Measurements from ENCODE around the gene MAP3K7CL.

The MAP3K7CL gene

DNA sequence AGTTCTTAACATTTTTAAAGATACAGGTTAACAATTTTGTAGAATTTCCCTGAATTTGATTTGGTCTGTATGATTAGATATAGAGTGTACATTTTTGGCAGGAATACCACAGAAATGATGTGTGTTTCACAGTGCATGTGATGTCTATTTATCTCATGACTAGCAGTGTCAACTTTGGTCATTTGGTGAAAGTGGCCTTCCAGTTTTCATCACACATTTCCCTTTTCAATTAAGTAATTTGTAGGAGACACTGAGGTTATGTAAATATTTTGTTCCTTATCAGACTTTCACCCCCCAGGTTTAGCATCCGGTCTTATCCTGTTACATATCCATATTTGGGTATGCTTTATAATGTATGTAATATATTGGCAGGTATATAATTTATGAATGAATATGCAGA, 41.8 kb downstream of the MAP3K7CL start:
- TF ChIP-seq, protein P1, sequence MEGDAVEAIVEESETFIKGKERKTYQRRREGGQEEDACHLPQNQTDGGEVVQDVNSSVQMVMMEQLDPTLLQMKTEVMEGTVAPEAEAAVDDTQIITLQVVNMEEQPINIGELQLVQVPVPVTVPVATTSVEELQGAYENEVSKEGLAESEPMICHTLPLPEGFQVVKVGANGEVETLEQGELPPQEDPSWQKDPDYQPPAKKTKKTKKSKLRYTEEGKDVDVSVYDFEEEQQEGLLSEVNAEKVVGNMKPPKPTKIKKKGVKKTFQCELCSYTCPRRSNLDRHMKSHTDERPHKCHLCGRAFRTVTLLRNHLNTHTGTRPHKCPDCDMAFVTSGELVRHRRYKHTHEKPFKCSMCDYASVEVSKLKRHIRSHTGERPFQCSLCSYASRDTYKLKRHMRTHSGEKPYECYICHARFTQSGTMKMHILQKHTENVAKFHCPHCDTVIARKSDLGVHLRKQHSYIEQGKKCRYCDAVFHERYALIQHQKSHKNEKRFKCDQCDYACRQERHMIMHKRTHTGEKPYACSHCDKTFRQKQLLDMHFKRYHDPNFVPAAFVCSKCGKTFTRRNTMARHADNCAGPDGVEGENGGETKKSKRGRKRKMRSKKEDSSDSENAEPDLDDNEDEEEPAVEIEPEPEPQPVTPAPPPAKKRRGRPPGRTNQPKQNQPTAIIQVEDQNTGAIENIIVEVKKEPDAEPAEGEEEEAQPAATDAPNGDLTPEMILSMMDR (IDR thresholded peaks at IDR 0.05; ENCODE audit: low read depth, low read length, missing control alignments) = no peak
- Histone ChIP-seq H3K4me3 (ENCODE audit: low read depth, low read length) (no peak overlapping the region), H3K27ac (no peak overlapping the region), H3K27me3 (replicated peaks) (no peaks in the 10 kb centered on the region), H3K36me3 (replicated peaks) (no peaks in the 10 kb centered on the region)
- in situ Hi-C loops (cut with HindIII; ENCODE audit: low pct_ligation_motif_present, low sequenced_read_pairs) = no loop called here
- DNase-seq = no peak

DNA sequence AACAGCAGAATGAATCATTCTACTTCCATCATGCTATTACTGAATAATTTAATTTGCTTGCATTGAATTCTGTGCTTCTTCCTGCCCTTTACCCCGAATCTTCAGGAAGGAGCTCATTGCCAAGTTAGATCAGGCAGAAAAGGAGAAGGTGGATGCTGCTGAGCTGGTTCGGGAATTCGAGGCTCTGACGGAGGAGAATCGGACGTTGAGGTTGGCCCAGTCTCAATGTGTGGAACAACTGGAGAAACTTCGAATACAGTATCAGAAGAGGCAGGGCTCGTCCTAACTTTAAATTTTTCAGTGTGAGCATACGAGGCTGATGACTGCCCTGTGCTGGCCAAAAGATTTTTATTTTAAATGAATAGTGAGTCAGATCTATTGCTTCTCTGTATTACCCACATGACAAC, 44.2 kb downstream of the MAP3K7CL start:
- Histone ChIP-seq H3K27me3 (replicated peaks) (no peaks in the 10 kb centered on the region), H3K27ac (peak overlapping the region; percentile 83), H3K36me3 (replicated peaks) (no peaks in the 10 kb centered on the region), H3K4me3 (ENCODE audit: low read depth, low read length) (no peak overlapping the region)
- in situ Hi-C loops (cut with HindIII; ENCODE audit: low pct_ligation_motif_present, low sequenced_read_pairs) = no loop called here
- DNase-seq = no peak
- TF ChIP-seq, protein P1 (IDR thresholded peaks at IDR 0.05; ENCODE audit: low read depth, low read length, missing control alignments) = no peak

DNA sequence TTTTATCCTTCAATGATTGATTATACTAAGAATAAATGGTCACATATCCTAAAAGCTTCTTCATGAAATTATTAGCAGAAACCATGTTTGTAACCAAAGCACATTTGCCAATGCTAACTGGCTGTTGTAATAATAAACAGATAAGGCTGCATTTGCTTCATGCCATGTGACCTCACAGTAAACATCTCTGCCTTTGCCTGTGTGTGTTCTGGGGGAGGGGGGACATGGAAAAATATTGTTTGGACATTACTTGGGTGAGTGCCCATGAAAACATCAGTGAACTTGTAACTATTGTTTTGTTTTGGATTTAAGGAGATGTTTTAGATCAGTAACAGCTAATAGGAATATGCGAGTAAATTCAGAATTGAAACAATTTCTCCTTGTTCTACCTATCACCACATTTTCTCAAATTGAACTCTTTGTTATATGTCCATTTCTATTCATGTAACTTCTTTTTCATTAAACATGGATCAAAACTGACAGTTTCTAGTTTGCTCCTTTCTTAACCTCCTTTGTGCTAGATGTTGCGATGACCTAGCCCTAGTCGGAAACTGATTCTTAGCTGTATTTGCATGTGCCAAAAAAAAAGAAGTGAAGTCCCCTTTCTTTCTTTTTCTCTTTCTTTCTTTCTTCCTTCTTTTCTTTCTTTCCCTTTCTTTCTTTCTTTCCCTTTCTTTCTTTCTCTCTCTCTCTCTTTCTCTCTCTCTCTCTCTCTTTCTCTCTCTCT, 45.1 kb downstream of the MAP3K7CL start:
- Histone ChIP-seq H3K27ac (peak overlapping the region; percentile 83), H3K4me3 (ENCODE audit: low read depth, low read length) (no peak overlapping the region), H3K27me3 (replicated peaks) (no peaks in the 10 kb centered on the region), H3K36me3 (replicated peaks) (no peaks in the 10 kb centered on the region)
- DNase-seq = peak; percentile 84
- in situ Hi-C loops (cut with HindIII; ENCODE audit: low pct_ligation_motif_present, low sequenced_read_pairs) = no loop called here
- TF ChIP-seq, protein P1 (IDR thresholded peaks at IDR 0.05; ENCODE audit: low read depth, low read length, missing control alignments) = no peak

DNA sequence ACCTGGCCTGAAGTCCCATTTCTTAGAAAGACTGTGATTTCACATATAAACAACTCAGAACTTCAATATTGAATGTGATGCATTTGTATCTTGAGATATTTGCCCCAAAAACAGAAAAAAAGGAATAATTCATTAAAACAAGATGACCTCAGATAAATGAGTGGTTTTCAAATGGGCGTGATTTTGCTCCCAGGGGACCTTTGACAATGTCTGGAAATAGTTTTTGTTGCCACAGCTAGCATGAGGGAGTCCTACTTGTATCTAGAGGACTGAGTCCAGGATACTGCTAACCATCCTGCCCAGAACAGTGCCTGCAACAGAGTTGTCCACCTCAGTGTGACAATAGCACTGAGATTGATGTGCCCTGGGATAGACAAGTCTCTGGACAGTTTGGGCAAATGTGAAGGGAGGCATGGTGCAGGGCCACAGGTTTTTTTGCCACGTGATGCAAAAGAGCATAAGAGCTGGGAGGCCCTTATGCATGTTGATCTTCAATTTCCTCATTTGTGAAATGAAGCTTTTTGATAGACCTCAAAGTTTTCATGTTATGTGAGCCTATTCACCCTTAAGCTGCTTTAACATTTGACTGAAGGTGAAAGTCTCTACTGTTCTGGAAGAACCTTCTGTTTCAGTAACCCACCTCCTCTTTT, 46.2 kb downstream of the MAP3K7CL start:
- in situ Hi-C loops (cut with HindIII; ENCODE audit: low pct_ligation_motif_present, low sequenced_read_pairs) = no loop called here
- DNase-seq = no peak
- Histone ChIP-seq H3K27me3 (replicated peaks) (no peaks in the 10 kb centered on the region), H3K27ac (peak overlapping the region; percentile 39), H3K4me3 (ENCODE audit: low read depth, low read length) (no peak overlapping the region), H3K36me3 (replicated peaks) (no peaks in the 10 kb centered on the region)
- TF ChIP-seq, protein P1 (IDR thresholded peaks at IDR 0.05; ENCODE audit: low read depth, low read length, missing control alignments) = no peak

DNA sequence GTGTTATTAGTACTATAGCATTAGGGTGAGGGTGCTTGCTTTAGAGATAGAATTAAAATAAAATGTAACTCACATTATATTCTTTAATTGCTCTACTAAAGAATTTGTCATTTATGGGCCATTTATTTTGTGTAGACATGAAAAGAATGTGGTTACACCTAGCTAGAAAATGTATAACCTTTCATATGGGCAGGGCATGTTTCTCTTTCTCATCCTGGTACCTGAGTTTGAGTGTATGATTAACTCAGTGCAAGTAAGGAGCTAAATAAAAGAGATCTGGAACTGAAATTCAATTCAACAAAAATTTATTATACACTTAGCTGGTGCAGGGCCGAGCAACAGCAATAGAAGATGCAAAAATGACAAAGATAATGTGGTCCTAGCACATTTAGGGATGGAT, 47.4 kb downstream of the MAP3K7CL start:
- no peak overlapping the region for H3K4me3 ChIP-seq (ENCODE audit: low read depth, low read length)
- in situ Hi-C loops (cut with HindIII; ENCODE audit: low pct_ligation_motif_present, low sequenced_read_pairs) = no loop called here
- TF ChIP-seq, protein P1 (IDR thresholded peaks at IDR 0.05; ENCODE audit: low read depth, low read length, missing control alignments) = no peak

More for the DNA sequence above, 47.4 kb downstream of the MAP3K7CL start:
- Histone ChIP-seq H3K27ac (no peak overlapping the region), H3K36me3 (replicated peaks) (no peaks in the 10 kb centered on the region), H3K27me3 (replicated peaks) (no peaks in the 10 kb centered on the region)
- no peak for DNase-seq

All from brain microvascular endothelial cell (primary cell).